Endothelial cell (in vitro differentiated cells): ENCODE data around the gene LRP2. TPM values are rescaled to one million over a fixed set of nuclear protein-coding genes. Genes with fewer than 3 reads are reported as not detected.

Source experiments
- DNase-seq: peaks from one replicate; pipeline ENCODE4 v3.0.0; 2021; ENCODE audit warnings: low spot score
- H3K27ac Mint-ChIP-seq: one replicate; pipeline ENCODE4 v1.8.0; 2021; ENCODE audit warnings: mixed read lengths, inconsistent platforms; ENCODE audit not compliant: unreplicated experiment
- H3K27me3 Mint-ChIP-seq: one replicate; pipeline ENCODE4 v1.8.0; 2021; ENCODE audit warnings: mild to moderate bottlenecking, moderate library complexity, mixed read lengths, inconsistent platforms; ENCODE audit not compliant: unreplicated experiment
- H3K36me3 Mint-ChIP-seq: one replicate; pipeline ENCODE4 v1.8.0; 2021; ENCODE audit warnings: mild to moderate bottlenecking, low read depth, mixed read lengths, inconsistent platforms; ENCODE audit not compliant: unreplicated experiment
- H3K4me1 Mint-ChIP-seq: one replicate; pipeline ENCODE4 v1.8.0; 2021; ENCODE audit warnings: mild to moderate bottlenecking, mixed read lengths, inconsistent platforms; ENCODE audit not compliant: unreplicated experiment
- H3K4me3 Mint-ChIP-seq: one replicate; pipeline ENCODE4 v1.8.0; 2021; ENCODE audit warnings: mild to moderate bottlenecking, mixed read lengths, inconsistent platforms; ENCODE audit not compliant: unreplicated experiment
- H3K9me3 Mint-ChIP-seq: one replicate; pipeline ENCODE4 v1.8.0; 2021; ENCODE audit warnings: mixed read lengths, inconsistent platforms; ENCODE audit not compliant: unreplicated experiment
- CTCF ChIP-seq: fragments of 200-600 bp; sonication (generic); IDR thresholded peaks from one replicate; pipeline ENCODE4 v1.5.0; 2021; ENCODE audit warnings: antibody characterized with exemption; ENCODE audit not compliant: unreplicated experiment
- total RNA-seq: library from RNA; stranded (reverse); fragmentation: NEBNext Ultra II Directional; extraction: Animal tissue kit (Norgen Biotek cat#: 25700); gene quantifications from one replicate; pipeline ENCODE4 v1.2.1, GENCODE V29; 2021; ENCODE audit not compliant: unreplicated experiment

LRP2 gene
- total RNA-seq, 1 donor from 2014 or later: 0.23 TPM

GRCh38 chr2:169143998-169144397, 218.3 kb downstream of the LRP2 start:
- Mint-ChIP-seq H3K27me3 (no peaks in the 10 kb centered on the region), H3K9me3 (no peaks in the 10 kb centered on the region), H3K36me3 (no peaks in the 10 kb centered on the region), H3K27ac (no peak overlapping the region), H3K4me1 (peaks cover 17% of the 10 kb centered on the region), H3K4me3 (no peak overlapping the region)
- no peak for DNase-seq
- no peak for TF ChIP-seq CTCF

- Mint-ChIP-seq H3K36me3 (no peaks in the 10 kb centered on the region), H3K9me3 (no peaks in the 10 kb centered on the region), H3K4me3 (no peak overlapping the region), H3K27ac (no peak overlapping the region), H3K4me1 (peaks cover 21% of the 10 kb centered on the region), H3K27me3 (no peaks in the 10 kb centered on the region)
- TF ChIP-seq CTCF: peak; percentile 87
- peak; percentile 75 for DNase-seq
Measured at GRCh38 chr2:169141713-169142352, 220.5 kb downstream of the LRP2 start.

- Mint-ChIP-seq H3K9me3 (no peaks in the 10 kb centered on the region), H3K4me3 (no peak overlapping the region)
Measured at GRCh38 chr2:169139993-169140767, 222.2 kb downstream of the LRP2 start.

GRCh38 chr2:169139145-169139544, 223.2 kb downstream of the LRP2 start:
- Mint-ChIP-seq H3K9me3 (no peaks in the 10 kb centered on the region), H3K27me3 (no peaks in the 10 kb centered on the region), H3K4me3 (no peak overlapping the region), H3K36me3 (no peaks in the 10 kb centered on the region), H3K4me1 (peaks cover 22% of the 10 kb centered on the region), H3K27ac (no peak overlapping the region)
- no peak for TF ChIP-seq CTCF
- no peak for DNase-seq

More at GRCh38 chr2:169139993-169140767, 222.2 kb downstream of the LRP2 start:
- peaks cover 25% of the 10 kb centered on the region for H3K4me1 Mint-ChIP-seq
- H3K27me3 Mint-ChIP-seq: no peaks in the 10 kb centered on the region
- H3K36me3 Mint-ChIP-seq: no peaks in the 10 kb centered on the region
- no peak for TF ChIP-seq CTCF
- DNase-seq: no peak
- no peak overlapping the region for H3K27ac Mint-ChIP-seq

- H3K27ac Mint-ChIP-seq: no peak overlapping the region
- no peaks in the 10 kb centered on the region for H3K36me3 Mint-ChIP-seq
- no peak overlapping the region for H3K4me3 Mint-ChIP-seq
- DNase-seq: no peak
- H3K9me3 Mint-ChIP-seq: no peaks in the 10 kb centered on the region
- H3K27me3 Mint-ChIP-seq: no peaks in the 10 kb centered on the region
- no peak for TF ChIP-seq CTCF
- H3K4me1 Mint-ChIP-seq: peaks cover 22% of the 10 kb centered on the region
Measured at GRCh38 chr2:169137924-169138323, 224.4 kb downstream of the LRP2 start.
